ENCODE measurements around the gene FIGNL1.

Gene FIGNL1, protein sequence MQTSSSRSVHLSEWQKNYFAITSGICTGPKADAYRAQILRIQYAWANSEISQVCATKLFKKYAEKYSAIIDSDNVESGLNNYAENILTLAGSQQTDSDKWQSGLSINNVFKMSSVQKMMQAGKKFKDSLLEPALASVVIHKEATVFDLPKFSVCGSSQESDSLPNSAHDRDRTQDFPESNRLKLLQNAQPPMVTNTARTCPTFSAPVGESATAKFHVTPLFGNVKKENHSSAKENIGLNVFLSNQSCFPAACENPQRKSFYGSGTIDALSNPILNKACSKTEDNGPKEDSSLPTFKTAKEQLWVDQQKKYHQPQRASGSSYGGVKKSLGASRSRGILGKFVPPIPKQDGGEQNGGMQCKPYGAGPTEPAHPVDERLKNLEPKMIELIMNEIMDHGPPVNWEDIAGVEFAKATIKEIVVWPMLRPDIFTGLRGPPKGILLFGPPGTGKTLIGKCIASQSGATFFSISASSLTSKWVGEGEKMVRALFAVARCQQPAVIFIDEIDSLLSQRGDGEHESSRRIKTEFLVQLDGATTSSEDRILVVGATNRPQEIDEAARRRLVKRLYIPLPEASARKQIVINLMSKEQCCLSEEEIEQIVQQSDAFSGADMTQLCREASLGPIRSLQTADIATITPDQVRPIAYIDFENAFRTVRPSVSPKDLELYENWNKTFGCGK

DNA sequence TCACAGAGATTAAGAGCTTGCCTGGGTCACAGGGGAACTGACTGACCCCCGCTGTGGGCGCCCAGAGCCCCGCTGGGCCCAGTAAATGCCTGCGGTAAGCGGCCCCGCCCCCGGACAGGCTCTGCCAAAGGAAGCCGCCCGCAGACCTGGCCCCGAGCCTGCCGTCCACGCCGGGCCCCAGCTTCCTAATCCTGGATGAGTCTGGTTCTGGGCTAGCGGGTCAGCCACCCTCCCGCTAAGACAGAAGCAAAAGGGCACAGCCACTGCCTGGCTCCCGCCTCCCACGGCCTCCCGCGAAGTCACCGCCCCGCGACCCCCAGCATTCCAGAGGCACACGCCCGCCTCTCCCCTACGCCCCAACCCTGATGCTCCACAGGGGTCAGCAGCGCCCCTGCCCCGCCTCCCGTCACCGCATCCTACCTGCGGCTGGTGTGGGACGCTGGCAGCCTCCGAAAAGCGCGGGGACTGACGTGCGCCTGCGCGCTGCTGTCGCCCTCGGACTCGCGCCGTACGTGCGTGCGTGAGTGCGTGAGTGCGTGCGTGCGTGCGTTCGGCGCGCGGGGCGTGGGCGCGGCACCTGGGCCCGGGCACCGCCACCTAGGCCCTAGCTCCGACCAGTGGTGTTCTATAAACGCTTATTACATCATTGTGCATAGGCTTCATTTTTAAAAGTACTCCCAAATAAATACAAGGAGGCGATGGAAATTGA lies at the start of gene FIGNL1:
Gene FIGNL1 (minus strand): TSS at position 470 of the 709 bp plus-strand sequence. CDS start 3,063 bp downstream, outside the sequence.
- DNase-seq, result peak; percentile 91 to 94 (median 92)

DNA sequence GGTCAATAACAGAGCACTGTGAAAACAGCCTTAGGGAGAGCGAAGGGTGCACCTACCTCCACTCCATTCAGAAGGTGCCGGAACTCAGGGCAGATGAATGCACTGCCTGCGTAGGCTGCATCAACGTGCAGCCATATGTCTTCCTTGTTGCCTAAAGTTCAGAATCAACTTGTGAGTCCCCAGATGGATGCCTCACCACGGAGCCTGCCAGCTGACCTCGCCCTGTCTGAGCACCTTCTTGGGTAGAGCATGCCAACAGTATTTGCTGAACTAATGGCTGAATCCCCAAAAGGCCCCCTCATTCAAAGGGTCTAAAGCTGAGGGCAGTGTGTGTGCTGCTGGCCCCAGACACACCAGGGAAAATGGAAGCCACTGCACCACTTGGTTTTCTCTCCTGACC lies 48.9 kb upstream of the FIGNL1 start:
- no peak for DNase-seq

DNA sequence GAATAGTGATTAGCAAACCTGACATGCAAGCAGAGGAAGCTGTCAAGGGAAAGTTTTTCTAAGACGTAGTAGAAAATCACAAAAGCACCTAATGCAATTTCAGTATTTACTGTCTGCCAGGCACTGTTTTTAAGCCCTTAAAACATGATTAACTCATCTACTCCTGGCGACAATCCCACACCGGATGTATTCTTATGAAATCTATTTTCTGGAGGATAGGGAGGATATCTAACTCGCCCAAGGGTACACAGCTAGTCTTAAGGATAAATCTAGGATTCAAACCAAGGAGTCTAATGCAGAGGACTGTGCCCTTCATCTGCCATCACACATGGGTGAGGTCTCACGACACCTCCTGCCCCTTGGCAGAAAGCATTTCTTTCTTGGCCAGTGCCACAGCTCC lies 47.8 kb upstream of the FIGNL1 start:
- DNase-seq, result no peak

DNA sequence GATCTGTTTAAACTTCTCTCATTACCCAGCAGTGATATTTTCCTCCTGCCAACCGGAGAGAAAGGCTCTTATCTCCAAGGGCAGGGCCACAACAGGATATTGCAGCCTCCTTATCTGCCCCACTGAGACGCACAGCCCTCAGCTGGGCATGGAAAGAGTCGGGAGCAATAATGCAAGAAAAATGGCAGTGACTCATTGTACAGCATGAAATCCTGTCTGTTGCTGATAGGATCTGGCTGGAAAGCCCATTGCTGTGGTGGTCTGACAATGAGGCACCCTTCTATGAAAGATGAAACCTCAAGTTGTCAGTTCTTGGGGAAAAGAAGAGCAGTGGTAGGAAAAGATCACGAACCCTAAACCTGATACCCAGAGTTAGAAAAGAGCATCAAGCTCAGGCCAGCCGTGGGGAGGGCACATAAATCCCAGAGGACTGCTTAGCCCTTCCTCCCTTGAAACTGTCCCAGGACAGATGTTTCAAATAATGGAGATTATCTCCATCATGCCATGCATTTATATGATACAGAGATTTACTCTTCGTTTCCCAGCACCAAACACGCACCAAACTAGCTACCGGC lies 47.0 kb upstream of the FIGNL1 start:
- no peak for DNase-seq

DNA sequence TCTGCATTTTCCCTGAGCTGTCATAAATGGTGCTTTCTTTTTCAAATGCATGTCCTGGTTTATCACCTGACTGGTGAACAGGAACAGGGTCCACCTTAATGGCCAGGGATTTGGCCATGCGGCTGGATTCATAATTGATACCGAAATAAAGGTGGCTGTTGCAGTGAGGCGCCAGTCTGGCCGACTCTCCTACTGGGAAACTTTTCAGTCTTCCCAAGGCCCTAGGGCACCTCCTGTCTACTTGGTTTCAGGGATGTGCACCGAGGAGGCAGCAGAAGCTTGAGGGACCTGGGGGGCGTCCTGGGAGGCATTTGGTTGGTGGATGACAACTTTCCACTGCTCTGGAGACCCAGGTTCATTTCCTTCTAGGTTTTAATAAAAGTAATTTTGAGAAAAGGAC lies 46.4 kb upstream of the FIGNL1 start:
- DNase-seq, result no peak

DNA sequence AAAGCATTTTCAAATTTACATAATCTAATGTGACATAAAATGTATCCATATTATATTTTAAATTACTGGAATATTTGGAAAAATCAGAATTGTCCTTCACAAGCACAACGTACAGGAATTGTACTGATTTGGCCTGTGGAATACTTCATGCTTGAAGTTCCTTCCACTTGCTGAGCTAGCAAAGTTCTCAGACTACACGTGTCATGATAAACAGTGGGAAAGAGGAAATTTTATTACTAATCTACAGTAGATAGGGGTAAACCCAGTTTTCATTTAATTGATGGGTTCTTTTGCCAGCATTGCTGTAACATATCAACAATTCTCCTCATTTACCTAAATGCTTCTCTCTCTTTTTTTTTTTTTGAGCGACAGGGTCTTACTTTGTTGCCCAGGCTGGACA lies 45.6 kb upstream of the FIGNL1 start:
- no peak for DNase-seq

DNA sequence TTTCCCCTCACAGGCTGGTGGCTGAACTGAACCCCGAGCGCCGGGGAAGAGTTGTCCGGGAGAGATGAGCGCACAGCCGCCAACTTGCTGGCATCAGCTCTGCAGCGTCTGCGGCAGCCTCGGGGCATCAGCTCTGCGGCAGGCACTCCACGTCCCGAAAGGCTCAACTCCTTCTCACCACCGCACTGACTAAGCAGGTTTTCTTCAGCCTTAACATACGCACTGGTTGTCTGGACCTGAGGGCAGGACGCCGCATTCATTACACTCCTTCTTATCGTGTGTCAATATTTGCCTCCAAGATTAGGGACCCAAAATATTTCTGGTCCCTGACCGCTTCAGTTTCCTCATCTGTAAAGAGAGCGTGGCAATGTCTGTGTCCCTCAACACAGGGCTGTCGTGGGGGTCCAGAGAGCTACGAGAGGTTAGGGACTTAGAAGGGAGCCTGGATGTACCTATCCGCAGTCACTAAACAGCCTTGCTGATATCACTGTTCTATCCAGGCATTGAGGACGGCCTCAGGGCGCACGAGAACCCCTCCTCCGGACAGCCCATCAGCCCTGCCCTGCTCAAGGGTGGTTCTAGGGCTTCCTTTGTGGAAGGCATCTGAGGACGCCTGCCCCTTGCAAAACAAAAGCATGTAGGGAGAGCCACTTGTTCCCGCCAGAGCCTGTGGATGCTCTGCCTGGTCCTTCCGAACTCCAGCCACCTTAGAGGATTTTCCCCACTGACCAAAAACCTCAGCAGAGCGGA lies 42.8 kb upstream of the FIGNL1 start:
- no peak for DNase-seq

DNA sequence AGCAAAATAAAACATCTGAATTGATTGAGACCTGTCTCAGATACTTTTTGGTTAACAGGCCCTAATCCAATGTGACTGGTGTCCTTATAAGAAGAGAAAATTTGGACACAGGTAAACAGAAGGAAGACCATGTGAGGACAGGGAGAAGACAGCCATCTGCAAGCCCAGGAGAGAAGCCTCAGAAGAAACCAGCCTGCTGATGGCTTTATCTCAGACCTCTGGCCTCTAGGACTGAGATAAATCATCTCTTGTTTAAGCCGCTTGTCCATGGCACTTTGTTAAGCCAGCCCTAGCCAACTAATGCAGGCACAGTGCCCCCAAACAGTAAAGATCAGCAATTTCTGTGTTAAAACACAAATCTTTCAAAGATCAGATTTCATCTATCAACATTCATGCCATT lies 41.8 kb upstream of the FIGNL1 start:
- DNase-seq, result no peak

DNA sequence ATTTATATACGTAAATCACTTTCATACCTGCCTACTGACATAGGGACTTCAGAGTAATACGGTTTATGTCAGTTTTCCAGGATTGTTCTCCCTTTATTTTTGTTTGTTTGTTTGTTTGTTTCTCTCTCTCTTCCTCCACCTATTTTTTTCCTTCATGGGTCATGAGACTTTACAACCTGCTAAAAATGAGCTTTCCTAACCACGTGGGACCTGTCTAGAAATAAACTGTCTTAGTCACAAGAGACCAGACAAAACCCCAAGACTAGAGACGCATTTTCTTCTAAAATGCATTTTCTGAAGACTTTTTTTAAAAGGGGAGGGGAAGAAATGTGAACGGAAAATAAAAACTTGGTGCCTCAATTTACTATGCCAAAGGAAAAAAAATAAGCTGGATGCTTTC lies 41.1 kb upstream of the FIGNL1 start:
- DNase-seq, result no peak

DNA sequence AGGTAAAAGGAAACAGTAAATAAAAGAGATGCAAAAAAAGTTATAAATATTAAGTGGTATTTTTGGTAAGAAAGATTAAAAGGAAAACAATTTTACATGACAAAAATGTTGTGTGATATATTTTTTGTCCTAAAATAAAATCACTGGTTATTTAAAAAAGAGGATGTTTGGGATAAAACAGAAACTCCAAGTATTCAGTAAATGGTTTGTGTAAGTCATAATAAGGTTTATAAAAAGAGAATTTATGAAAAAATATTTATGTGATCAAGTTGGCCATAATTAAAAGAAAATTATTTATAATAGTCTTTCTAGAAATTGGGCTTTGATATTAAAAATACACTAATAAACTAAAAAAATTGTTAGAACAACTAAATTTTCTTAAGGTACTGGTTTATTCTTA lies 38.2 kb upstream of the FIGNL1 start:
- DNase-seq, result no peak

DNA sequence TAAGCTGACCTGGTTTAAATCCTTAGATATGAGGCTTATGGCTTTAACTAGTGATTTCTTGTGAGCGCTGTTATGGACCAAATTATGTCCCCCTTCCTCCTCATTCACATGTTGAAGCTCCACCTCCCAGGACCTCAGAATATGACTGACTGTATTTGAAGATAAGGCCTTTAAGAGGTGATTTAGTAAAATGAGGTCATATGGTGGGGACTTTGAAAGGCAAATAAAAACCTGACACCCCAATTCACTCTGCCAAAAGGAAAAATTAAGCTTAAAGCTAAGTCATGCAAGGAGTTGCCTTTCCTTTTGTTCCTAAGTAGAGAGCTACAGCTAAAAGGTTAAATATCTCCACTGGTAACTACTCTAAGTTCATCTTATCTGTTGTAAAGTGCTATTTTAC lies 36.4 kb upstream of the FIGNL1 start:
- DNase-seq, result no peak

DNA sequence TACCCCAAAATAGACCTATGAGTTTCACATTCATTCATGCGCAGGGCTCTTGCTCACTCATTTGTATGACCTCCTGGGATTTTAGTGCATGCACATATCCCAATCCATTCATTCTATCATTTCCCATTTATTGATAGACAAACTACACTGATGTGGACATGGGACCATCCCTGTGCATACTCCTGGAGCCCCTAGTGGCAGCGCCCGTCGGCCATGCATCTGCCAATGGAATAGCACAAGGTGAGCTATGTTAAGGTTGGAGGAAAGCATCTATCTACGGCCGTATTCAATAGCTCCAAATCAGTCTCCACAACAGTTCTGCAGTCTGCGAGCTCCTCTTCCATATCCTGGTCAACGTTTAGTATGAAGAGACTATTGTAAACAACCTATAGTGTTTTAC lies 31.7 kb upstream of the FIGNL1 start:
- DNase-seq, result no peak

DNA sequence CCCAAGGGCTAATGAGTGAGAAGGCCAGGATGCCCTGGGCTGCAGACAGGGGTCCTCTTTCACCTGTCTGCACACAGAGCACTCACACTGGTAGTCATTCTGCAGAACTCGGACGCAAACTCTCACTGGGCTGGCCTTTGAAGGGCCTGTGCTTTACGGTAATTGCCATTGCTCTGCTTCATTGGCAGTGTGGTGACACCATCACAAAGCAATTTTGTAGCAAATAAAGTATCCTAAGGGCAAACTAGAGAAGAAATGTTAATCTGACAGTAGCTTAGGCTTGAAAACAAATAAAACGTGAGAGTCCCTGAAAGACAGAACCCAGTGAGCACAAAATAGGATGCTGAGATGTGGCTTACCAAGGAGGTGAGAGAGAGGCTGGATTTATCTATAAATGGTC lies 30.6 kb upstream of the FIGNL1 start:
- DNase-seq, result no peak

DNA sequence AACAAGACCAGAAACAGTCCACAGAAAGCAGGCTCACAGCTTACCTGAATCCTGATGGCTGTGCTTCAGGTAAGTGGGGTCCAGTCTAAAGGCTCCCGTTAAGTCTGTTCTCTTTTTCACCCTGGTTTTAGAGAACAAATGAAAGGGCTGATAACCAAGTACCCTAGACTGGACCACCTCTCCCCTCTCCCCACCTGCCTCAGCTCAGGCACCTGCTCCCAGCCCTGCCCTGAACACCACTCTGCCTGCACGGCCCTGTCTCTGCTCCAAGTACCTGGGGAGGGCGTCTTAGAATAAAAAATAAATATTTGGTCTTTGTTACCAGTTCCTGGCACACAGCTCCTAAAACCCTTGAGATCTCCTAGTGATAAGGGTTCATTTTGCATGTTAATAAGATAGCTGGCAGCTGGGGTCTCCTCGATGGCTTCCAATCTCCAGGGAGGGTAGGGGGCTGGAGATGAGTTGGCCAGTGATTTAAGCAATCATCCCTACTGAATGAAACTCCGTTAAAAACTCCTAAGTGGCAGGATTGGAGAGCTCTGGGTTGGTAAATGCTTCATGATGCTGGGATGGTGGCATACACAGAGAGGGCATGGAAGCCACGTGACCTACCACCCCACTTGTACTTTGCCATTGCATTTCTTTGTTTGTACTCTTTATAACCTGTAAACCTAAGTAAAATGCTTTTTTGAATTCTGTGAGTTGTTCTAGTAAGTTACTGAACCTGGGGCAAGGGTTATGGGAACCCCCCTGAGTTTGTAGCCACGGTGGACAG lies 29.8 kb upstream of the FIGNL1 start:
- no peak for DNase-seq

DNA sequence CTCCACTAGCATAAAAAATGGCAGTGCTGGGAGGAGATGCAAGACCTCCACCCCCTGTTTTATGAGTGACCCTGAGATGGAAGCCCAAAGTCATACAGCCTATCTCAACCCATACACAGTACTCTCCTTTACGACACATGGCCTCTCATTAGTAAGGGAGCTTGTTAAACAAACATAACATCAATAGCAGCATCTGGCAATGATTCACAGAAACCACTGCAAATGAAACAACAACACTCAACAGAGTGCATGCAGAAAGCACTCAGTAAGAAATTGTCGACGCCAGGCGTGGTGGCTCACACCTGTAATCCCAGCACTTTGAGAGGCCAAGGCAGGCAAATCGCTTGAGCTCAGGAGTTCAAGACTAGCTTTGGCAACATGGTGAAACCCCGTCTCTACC lies 27.5 kb upstream of the FIGNL1 start:
- peak in 1 of 3 experiments; percentile 58 for DNase-seq

DNA sequence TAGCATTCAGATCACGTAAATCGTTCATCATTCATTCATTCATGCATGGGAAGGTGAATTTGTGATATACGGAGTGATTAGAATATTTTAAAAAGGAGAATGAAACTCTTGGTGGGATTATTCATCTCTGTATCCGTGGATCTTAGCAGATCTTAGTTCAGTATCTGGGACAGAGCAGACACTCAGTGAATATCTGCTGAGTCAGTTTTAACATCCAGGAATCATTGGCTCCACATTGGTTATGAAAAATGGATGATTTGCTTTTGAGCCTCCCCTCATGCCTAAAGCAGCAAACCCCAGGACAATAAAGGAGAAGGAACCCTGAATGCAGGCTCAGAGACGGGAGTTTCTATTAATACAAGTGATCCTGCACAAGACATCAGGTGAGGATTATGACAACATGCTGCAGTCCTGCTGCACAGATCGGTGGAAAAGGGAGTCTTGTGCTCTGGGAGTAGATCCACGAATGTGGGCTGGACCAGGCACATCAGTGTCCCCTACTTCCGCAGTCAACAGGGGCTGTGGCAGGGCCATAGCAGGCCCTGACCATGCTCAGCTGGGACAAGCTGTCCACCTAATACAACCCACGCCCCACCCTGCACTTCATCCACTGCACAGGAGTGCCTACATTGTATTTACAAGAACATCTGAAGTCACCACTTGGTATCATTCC lies 26.9 kb upstream of the FIGNL1 start:
- DNase-seq, result no peak

DNA sequence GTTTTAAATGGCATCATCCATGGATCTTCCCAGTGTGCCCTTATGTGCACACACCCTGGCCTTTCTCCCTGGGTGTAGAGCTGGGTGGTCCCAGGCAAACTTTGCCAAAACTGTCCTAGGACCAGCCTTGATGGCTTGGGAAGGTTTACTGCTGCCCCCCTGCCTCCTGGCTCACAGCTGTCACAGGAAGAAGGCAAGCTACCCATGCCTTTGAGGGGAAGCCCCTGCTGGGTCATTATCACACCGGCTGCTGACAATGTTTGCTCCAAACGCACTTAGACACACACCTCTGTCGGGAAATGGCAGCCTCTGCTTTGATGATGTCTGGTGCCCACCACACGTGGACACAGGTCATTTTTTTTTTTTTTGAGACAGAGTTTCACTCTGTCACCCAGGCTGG lies 25.2 kb upstream of the FIGNL1 start:
- DNase-seq, result peak in 2 of 3 experiments; percentile 36 to 76

DNA sequence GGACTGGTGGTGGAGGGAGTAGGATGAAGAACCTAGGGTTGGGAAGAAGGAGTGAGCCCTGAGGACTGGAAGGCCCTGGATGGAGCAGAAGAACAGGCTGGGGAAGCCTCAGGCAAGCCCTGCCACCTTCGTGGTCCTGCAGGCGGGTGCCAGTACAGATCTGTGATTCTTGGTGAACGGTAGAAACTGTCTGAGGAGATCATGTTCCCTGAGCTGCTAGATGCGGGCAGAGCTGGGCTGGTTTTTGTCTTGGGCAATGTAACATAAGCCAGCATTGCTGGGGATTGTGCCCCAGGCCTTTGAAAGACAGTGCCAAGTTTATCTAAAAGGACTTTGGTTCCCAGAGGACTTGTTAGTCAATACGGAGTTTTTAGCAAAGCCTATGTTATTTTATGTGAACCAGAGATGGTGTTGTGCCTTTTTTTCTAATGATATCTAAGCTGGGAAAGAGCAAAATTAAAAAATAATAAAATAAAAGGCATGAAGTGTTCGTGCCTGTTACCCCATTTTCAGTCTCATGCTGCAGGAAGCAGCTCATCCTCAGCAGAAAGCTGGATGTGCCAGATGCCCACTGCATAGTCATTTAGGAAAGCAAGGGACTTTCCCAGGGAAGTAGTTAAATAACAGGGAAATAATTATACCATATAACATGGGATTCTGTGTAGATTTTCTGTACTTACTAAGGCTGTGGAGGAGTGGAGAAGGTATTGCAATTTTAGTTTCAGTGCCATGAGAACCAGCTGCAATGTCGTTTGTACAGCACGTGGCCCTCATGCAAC lies 24.4 kb upstream of the FIGNL1 start:
- no peak for DNase-seq

DNA sequence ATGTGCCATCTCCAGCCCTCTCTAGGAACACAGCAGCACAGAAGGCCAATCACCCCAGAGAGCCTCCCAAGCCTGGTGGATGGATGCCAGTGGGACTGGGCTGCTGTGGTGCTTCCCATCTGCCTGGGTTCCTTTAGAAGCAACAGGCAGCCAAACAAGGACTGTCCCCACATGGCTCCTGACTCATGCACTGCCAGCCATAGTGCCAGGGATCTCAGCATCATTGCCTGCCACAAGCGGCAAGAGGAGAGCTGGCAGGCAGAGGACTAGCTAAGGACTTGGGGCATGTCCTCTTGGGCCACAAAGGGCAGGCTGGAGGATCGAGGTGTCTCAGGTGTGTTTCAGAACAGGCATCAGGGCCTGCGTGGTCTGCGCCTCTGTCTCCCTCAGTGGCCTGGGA lies 23.4 kb upstream of the FIGNL1 start:
- DNase-seq, result no peak

DNA sequence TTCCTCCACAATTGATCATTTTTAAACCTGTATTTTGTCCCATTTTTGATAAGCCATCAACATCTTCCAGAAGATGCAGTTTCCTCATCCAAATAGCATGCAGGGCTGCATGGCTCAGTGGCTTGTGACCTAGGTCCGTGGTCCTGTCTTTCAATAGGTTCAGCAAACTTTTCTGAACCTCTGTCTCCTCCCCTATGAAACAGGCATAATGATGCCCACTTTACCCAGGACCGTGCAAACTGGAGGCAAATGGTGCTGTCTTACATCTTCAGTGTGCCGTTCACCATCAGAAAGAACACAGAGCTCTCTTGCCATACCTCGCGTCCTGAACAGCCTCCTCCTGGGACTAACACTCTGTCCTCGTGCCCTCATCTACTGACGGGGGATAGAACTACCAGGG lies 22.3 kb upstream of the FIGNL1 start:
- no peak for DNase-seq

DNA sequence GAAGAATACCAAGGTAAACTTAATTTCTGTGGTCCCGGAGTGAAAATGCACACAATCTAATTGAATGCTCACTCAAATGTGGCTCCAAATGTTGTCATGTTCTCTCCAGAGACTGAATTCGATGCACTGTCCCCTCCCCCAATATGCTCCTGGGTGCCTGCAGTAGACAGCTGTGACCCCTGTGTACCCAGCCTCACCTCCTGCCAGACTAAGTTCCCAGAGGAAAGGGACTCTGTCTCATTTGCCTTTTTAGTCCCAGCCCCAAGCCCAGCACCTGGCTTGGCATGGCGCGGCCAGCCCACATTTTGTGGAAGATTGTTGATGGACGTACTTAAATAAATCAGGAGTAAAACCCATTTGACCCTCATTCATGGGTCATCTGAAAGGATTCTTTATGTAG lies 21.8 kb upstream of the FIGNL1 start:
- no peak for DNase-seq
